Activated CD4-positive, alpha-beta T cell treated with anti-CD3 and anti-CD28 coated beads, Interleukin-2, amount 10 ng/mL, durations not matched to agents 7 days and 5 days (primary cell): ENCODE data around the gene SIL1. TPM values are rescaled to one million over a fixed set of nuclear protein-coding genes. Genes with fewer than 3 reads are reported as not detected.
"Not testable (repeated sequence)": the region's sequence is repeated elsewhere in the genome, so short reads cannot be mapped to it uniquely, and the experiment has no call there.

Source experiments
- CTCF ChIA-PET: fragments of 350-600 bp; sonication (Branson Sonifier 250); formaldehyde crosslinking; loops from one replicate; lab custom pipeline; 2021; ENCODE audit warnings: antibody characterized with exemption; lab: Charles Lee
- POLR2A ChIA-PET: fragments of 350-600 bp; sonication (Branson Sonifier 250); formaldehyde crosslinking; loops from one replicate; lab custom pipeline; 2021; ENCODE audit warnings: antibody characterized with exemption; lab: Charles Lee
- DNase-seq: peaks from one replicate; pipeline ENCODE4 v3.0.0-alpha.2; 2020
- H3K27ac Mint-ChIP-seq: one replicate; pipeline ENCODE4 v1.8.0; 2021; ENCODE audit warnings: mild to moderate bottlenecking, moderate library complexity, mixed read lengths
- H3K27me3 Mint-ChIP-seq: one replicate; pipeline ENCODE4 v1.8.0; 2021; ENCODE audit warnings: mixed read lengths
- H3K36me3 Mint-ChIP-seq: one replicate; pipeline ENCODE4 v1.8.0; 2021; ENCODE audit warnings: low read depth, mixed read lengths
- H3K4me1 Mint-ChIP-seq: one replicate; pipeline ENCODE4 v1.8.0; 2021; ENCODE audit warnings: mixed read lengths
- H3K4me3 Mint-ChIP-seq: one replicate; pipeline ENCODE4 v1.8.0; 2021; ENCODE audit warnings: mild to moderate bottlenecking, moderate library complexity, mixed read lengths
- H3K9me3 Mint-ChIP-seq: one replicate; pipeline ENCODE4 v1.8.0; 2021; ENCODE audit warnings: mixed read lengths
- total RNA-seq, 2 experiments: library from RNA; stranded (reverse); gene quantifications; one replicate each; pipeline ENCODE4 v1.2.3, GENCODE V29; 2021

Gene SIL1
- total RNA-seq, 2 experiments from 2014 or later, result 9.4 to 9.7 TPM

GRCh38 chr5:139130214-139130613, 68.0 kb downstream of the SIL1 start:
- H3K4me3 Mint-ChIP-seq, result no peak overlapping the region
- H3K4me1 Mint-ChIP-seq, result no peaks in the 10 kb centered on the region
- CTCF ChIA-PET, result interaction anchor here (1.0 to 1.6 kb wide), 2 partner anchors 10 to 96 kb away, joined by 3 read pairs; no protein-coding TSS in a partner anchor
- no peaks in the 10 kb centered on the region for H3K9me3 Mint-ChIP-seq
- POLR2A ChIA-PET, result no interaction called here
- DNase-seq, result no peak
- no peaks in the 10 kb centered on the region for H3K27me3 Mint-ChIP-seq
- H3K36me3 Mint-ChIP-seq, result no peaks in the 10 kb centered on the region
- H3K27ac Mint-ChIP-seq, result no peak overlapping the region

GRCh38 chr5:139126711-139127111, 71.5 kb downstream of the SIL1 start:
- H3K27me3 Mint-ChIP-seq, result no peaks in the 10 kb centered on the region
- POLR2A ChIA-PET, result no interaction called here
- CTCF ChIA-PET, result no interaction called here
- H3K4me3 Mint-ChIP-seq, result no peak overlapping the region
- DNase-seq, result no peak
- H3K36me3 Mint-ChIP-seq, result no peaks in the 10 kb centered on the region
- no peak overlapping the region for H3K27ac Mint-ChIP-seq
- no peaks in the 10 kb centered on the region for H3K4me1 Mint-ChIP-seq
- H3K9me3 Mint-ChIP-seq, result no peaks in the 10 kb centered on the region

GRCh38 chr5:139125991-139126390, 72.2 kb downstream of the SIL1 start:
- CTCF ChIA-PET, result interaction anchor here (1.4 kb wide), 1 partner anchor 37 kb away, joined by 3 read pairs; no protein-coding TSS in a partner anchor
- Mint-ChIP-seq H3K4me1 (no peaks in the 10 kb centered on the region), H3K27ac (no peak overlapping the region), H3K4me3 (no peak overlapping the region), H3K9me3 (no peaks in the 10 kb centered on the region), H3K27me3 (no peaks in the 10 kb centered on the region), H3K36me3 (no peaks in the 10 kb centered on the region)
- DNase-seq, result no peak
- POLR2A ChIA-PET, result no interaction called here

GRCh38 chr5:139124774-139125520, 73.2 kb downstream of the SIL1 start:
- Mint-ChIP-seq H3K9me3 (no peaks in the 10 kb centered on the region), H3K36me3 (no peaks in the 10 kb centered on the region), H3K4me3 (no peak overlapping the region), H3K4me1 (no peaks in the 10 kb centered on the region), H3K27me3 (no peaks in the 10 kb centered on the region), H3K27ac (no peak overlapping the region)
- POLR2A ChIA-PET, result no interaction called here
- CTCF ChIA-PET, result interaction anchor here (0.6 to 1.4 kb wide), 2 partner anchors 36 to 757 kb away, joined by 3 to 4 read pairs; no protein-coding TSS in a partner anchor
- no peak for DNase-seq

- POLR2A ChIA-PET, result no interaction called here
- Mint-ChIP-seq H3K4me3 (no peak overlapping the region), H3K9me3 (no peaks in the 10 kb centered on the region), H3K27ac (no peak overlapping the region), H3K36me3 (no peaks in the 10 kb centered on the region), H3K4me1 (no peaks in the 10 kb centered on the region), H3K27me3 (no peaks in the 10 kb centered on the region)
- CTCF ChIA-PET, result interaction anchor here (0.7 kb wide), 1 partner anchor 11 kb away, joined by 3 read pairs; no protein-coding TSS in a partner anchor
- DNase-seq, result no peak
Observed at GRCh38 chr5:139121120-139121519, 77.0 kb downstream of the SIL1 start.

GRCh38 chr5:139120521-139120920, 77.6 kb downstream of the SIL1 start:
- no peak overlapping the region for H3K4me3 Mint-ChIP-seq
- H3K36me3 Mint-ChIP-seq, result no peaks in the 10 kb centered on the region
- DNase-seq, result no peak
- H3K4me1 Mint-ChIP-seq, result no peaks in the 10 kb centered on the region
- no peak overlapping the region for H3K27ac Mint-ChIP-seq
- no peaks in the 10 kb centered on the region for H3K27me3 Mint-ChIP-seq
- no peaks in the 10 kb centered on the region for H3K9me3 Mint-ChIP-seq
- ChIA-PET POLR2A (no interaction called here), CTCF (interaction anchor here (0.7 kb wide), 1 partner anchor 12 kb away, joined by 3 read pairs; no protein-coding TSS in a partner anchor)

- CTCF ChIA-PET, result interaction anchor here (0.7 to 1.4 kb wide), 4 partner anchors 8 to 31 kb away, joined by 3 read pairs; no protein-coding TSS in a partner anchor
- H3K4me1 Mint-ChIP-seq, result no peaks in the 10 kb centered on the region
- POLR2A ChIA-PET, result no interaction called here
- no peak for DNase-seq
- no peaks in the 10 kb centered on the region for H3K9me3 Mint-ChIP-seq
- no peak overlapping the region for H3K4me3 Mint-ChIP-seq
- no peaks in the 10 kb centered on the region for H3K36me3 Mint-ChIP-seq
- H3K27ac Mint-ChIP-seq, result no peak overlapping the region
- H3K27me3 Mint-ChIP-seq, result no peaks in the 10 kb centered on the region
Observed at GRCh38 chr5:139118804-139119203, 79.4 kb downstream of the SIL1 start.

GRCh38 chr5:139117342-139117884, 80.8 kb downstream of the SIL1 start:
- Mint-ChIP-seq H3K27ac (no peak overlapping the region), H3K9me3 (no peaks in the 10 kb centered on the region), H3K27me3 (no peaks in the 10 kb centered on the region), H3K4me3 (no peak overlapping the region), H3K4me1 (no peaks in the 10 kb centered on the region), H3K36me3 (peaks cover 2% of the 10 kb centered on the region)
- ChIA-PET CTCF (no interaction called here), POLR2A (no interaction called here)
- DNase-seq, result no peak

- H3K27me3 Mint-ChIP-seq, result peaks cover 2% of the 10 kb centered on the region
- no peak for DNase-seq
- H3K4me1 Mint-ChIP-seq, result no peaks in the 10 kb centered on the region
- H3K36me3 Mint-ChIP-seq, result peaks cover 2% of the 10 kb centered on the region
- CTCF ChIA-PET, result no interaction called here
- POLR2A ChIA-PET, result no interaction called here
- no peaks in the 10 kb centered on the region for H3K9me3 Mint-ChIP-seq
- H3K4me3 Mint-ChIP-seq, result no peak overlapping the region
- H3K27ac Mint-ChIP-seq, result no peak overlapping the region
Observed at GRCh38 chr5:139116100-139116655, 82.0 kb downstream of the SIL1 start.

- POLR2A ChIA-PET, result no interaction called here
- H3K4me3 Mint-ChIP-seq, result no peak overlapping the region
- no peaks in the 10 kb centered on the region for H3K4me1 Mint-ChIP-seq
- CTCF ChIA-PET, result interaction anchor here (0.5 kb wide), 1 partner anchor 445 kb away, joined by 3 read pairs; no protein-coding TSS in a partner anchor
- H3K36me3 Mint-ChIP-seq, result peaks cover 2% of the 10 kb centered on the region
- peaks cover 9% of the 10 kb centered on the region for H3K27me3 Mint-ChIP-seq
- H3K9me3 Mint-ChIP-seq, result no peaks in the 10 kb centered on the region
- no peak for DNase-seq
- no peak overlapping the region for H3K27ac Mint-ChIP-seq
Observed at GRCh38 chr5:139113892-139114291, 84.3 kb downstream of the SIL1 start.

GRCh38 chr5:139112362-139112761, 85.8 kb downstream of the SIL1 start:
- H3K27me3 Mint-ChIP-seq, H3K36me3 Mint-ChIP-seq, DNase-seq, H3K4me3 Mint-ChIP-seq, H3K9me3 Mint-ChIP-seq, H3K27ac Mint-ChIP-seq, H3K4me1 Mint-ChIP-seq, CTCF ChIA-PET, POLR2A ChIA-PET: not testable (repeated sequence)

GRCh38 chr5:139110526-139111168, 87.5 kb downstream of the SIL1 start:
- no peak overlapping the region for H3K4me3 Mint-ChIP-seq
- DNase-seq, result no peak
- H3K36me3 Mint-ChIP-seq, result peaks cover 2% of the 10 kb centered on the region
- POLR2A ChIA-PET, result no interaction called here
- no peak overlapping the region for H3K27ac Mint-ChIP-seq
- CTCF ChIA-PET, result interaction anchor here (0.9 kb wide), 1 partner anchor 8 kb away, joined by 3 read pairs; no protein-coding TSS in a partner anchor
- no peaks in the 10 kb centered on the region for H3K4me1 Mint-ChIP-seq
- H3K27me3 Mint-ChIP-seq, result peaks cover 9% of the 10 kb centered on the region
- H3K9me3 Mint-ChIP-seq, result no peaks in the 10 kb centered on the region
